Esophagus squamous epithelium (tissue), 4 donors: ENCODE data around the gene PKM.

Experiments
- CTCF ChIP-seq, 6 experiments: fragments of 450-650 bp in 4 of 6; fragments of 200-600 bp in 2 of 6; sonication (generic) in 2 of 6; IDR thresholded peaks; one replicate each; pipeline ENCODE4 v1.5.1; 2016 to 2019; ENCODE audit warnings: antibody characterized with exemption in 6 of 6, mild to moderate bottlenecking in 4 of 6, moderate library complexity in 4 of 6
- POLR2A ChIP-seq, 4 donors: fragments of 450-650 bp; IDR thresholded peaks; one replicate each; pipeline ENCODE4 v1.6.1; 2017; ENCODE audit warnings: antibody characterized with exemption in 4 of 4, mild to moderate bottlenecking in 4 of 4, moderate library complexity in 3 of 4

DNA sequence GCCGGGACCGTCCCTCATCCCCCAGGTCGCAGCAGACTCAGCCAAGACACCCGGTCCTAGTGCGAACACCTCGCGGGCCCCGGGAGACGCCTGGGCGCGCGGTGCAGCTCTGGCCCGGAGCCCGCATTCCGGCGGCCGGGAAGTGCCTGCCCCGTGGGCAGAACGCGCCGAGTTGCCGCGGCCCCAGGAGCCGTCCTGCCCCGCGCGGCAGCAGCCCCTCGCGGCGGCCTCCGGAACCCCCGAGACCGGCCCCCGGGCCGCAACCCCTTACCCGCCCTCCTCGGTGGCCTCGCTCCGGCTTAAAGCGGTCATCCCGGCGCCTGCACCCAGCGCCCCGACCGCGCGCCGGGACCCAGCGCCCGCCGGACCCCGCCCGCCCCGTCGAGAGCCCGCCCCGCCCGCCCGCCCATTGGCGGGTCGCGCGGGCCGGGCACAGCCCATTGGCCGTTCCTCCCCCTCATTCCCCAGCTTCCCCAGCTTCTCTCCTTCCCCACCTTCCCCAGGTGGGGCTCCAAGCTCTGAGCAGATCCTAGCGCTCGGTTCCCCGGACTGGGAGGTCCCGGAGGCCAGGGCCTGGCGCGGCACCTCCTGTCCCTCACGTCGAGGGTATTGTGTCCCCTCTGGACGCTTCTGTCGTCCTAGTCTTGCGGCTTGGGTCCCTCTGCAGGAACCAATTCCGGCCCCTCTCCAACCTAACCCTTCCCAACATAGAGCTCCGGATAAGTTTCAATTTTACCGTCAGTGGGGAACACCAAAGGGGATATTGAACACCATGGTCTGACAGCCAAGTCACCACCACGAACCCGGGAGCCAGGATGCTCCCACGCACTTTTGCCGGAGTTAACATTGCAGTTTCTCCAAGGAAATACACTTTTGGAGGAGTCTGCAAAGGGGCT is 33.3 kb downstream of the PKM start, which contains the start of gene GRAMD2A:
- TF ChIP-seq POLR2A (IDR thresholded peaks at IDR 0.05), result no peak
- no peak for TF ChIP-seq CTCF (IDR thresholded peaks at IDR 0.05)
